GM10248 (cell line): ENCODE results near the gene CASTOR1.

Experiments used
- CTCF ChIA-PET: fragments of 300-600 bp; sonication (Branson Sonifier 250); formaldehyde crosslinking; extraction: SDS; loops from one replicate; lab custom pipeline; 2021; ENCODE audit warnings: antibody characterized with exemption; lab: Yijun Ruan, JAX
- POLR2A ChIA-PET: fragments of 350-650 bp; sonication (Branson Sonifier 250); formaldehyde crosslinking; extraction: SDS; loops from one replicate; lab custom pipeline; 2020; ENCODE audit warnings: antibody characterized with exemption; lab: Yijun Ruan, JAX
- DNase-seq: peaks from one replicate; pipeline ENCODE4 v3.0.0; 2012; ENCODE audit errors: extremely low spot score
- CTCF ChIP-seq: IDR thresholded peaks from 2 replicates; pipeline ENCODE4 v1.5.1; 2012; ENCODE audit warnings: mild to moderate bottlenecking, low read depth; ENCODE audit errors: extremely low read depth, missing control alignments, control extremely low read depth

CASTOR1 gene

GRCh38 chr22:30252411-30253204 is 36.7 kb downstream of the CASTOR1 start:
- ChIA-PET POLR2A (interaction anchor here (0.6 kb wide), 1 partner anchor 185 kb away, joined by 3 read pairs; no protein-coding TSS in a partner anchor), CTCF (interaction anchor here (1.0 to 4.5 kb wide), 3 partner anchors 12 to 147 kb away, joined by 7 to 101 read pairs (median 33); partner anchors contain the start of gene CASTOR1)
- DNase-seq = no peak

GRCh38 chr22:30251711-30252110 is 37.6 kb downstream of the CASTOR1 start:
- CTCF ChIA-PET = interaction anchor here (1.1 to 4.5 kb wide), 4 partner anchors 12 to 146 kb away, joined by 5 to 101 read pairs (median 8); no protein-coding TSS in a partner anchor
- POLR2A ChIA-PET = no interaction called here
- TF ChIP-seq CTCF = no peak
- DNase-seq = no peak

More at GRCh38 chr22:30252411-30253204, 36.7 kb downstream of the CASTOR1 start:
- TF ChIP-seq CTCF = no peak

GRCh38 chr22:30250661-30251267 is 38.5 kb downstream of the CASTOR1 start:
- CTCF ChIA-PET = interaction anchor here (1.1 to 1.6 kb wide), 5 partner anchors 13 to 162 kb away, joined by 3 to 10 read pairs (median 5); no protein-coding TSS in a partner anchor
- POLR2A ChIA-PET = no interaction called here
- no peak for DNase-seq
- no peak for TF ChIP-seq CTCF

GRCh38 chr22:30250039-30250565 is 39.2 kb downstream of the CASTOR1 start:
- CTCF ChIA-PET = interaction anchor here (1.1 to 1.6 kb wide), 4 partner anchors 13 to 161 kb away, joined by 3 to 7 read pairs (median 4); no protein-coding TSS in a partner anchor
- POLR2A ChIA-PET = no interaction called here
- TF ChIP-seq CTCF = no peak
- DNase-seq = no peak

GRCh38 chr22:30249049-30250038 is 40.0 kb downstream of the CASTOR1 start:
- ChIA-PET POLR2A (no interaction called here), CTCF (interaction anchor here (1.1 kb wide), 1 partner anchor 141 kb away, joined by 4 read pairs; no protein-coding TSS in a partner anchor)
- DNase-seq = no peak
- no peak for TF ChIP-seq CTCF
